K562 (cell line): ENCODE data around the gene MAD2L1BP. TPM values are rescaled to one million over a fixed set of nuclear protein-coding genes. Genes with fewer than 3 reads are reported as not detected.

ENCODE experiments used
- DPF2 ChIP-seq: fragments of 450-650 bp; IDR thresholded peaks from 2 replicates; pipeline ENCODE4 v1.6.1; 2016
- ELF2 ChIP-seq: fragments of 250-450 bp; sonication (Bioruptor Pico); IDR thresholded peaks from 2 replicates; pipeline ENCODE4 v1.5.0; 2021; ENCODE audit warnings: mild to moderate bottlenecking
- FOXK2 ChIP-seq, 2 experiments: fragments of 450-650 bp; IDR thresholded peaks in 1 of 2; conservative IDR thresholded peaks in 1 of 2; 2 replicates each; pipeline ENCODE4 v1.6.1; 2016; ENCODE audit warnings: low read depth in 2 of 2, mild to moderate bottlenecking in 1 of 2
- GATA2 ChIP-seq: sonication (generic); formaldehyde crosslinking; IDR thresholded peaks from 2 replicates; pipeline ENCODE4 v1.4.0; 2020; ENCODE audit warnings: mild to moderate bottlenecking, missing genetic modification reagents
- MTA2 ChIP-seq: fragments of 450-650 bp; IDR thresholded peaks from 2 replicates; pipeline ENCODE4 v1.6.1; 2016; ENCODE audit warnings: low read depth
- TCF3 ChIP-seq: sonication (generic); formaldehyde crosslinking; IDR thresholded peaks from 2 replicates; pipeline ENCODE4 v1.4.0; 2020; ENCODE audit warnings: mild to moderate bottlenecking, missing genetic modification reagents
- polyA plus RNA-seq, 8 experiments: library from polyadenylated mRNA; depleted of rRNA in 4 of 8; stranded (reverse) in 5 of 8; unstranded in 3 of 8; fragments of >200 nt; fragmentation: Nextera tagmentation in 2 of 8; fragmentation: Illumina TruSeq in 1 of 8; extraction: Ambion mirVana in 2 of 8; extraction: Trizol in 1 of 8; gene quantifications; 2 replicates each; pipeline versions ENCODE4 v1.2.1 to v1.2.3, GENCODE V29; 2011 to 2014; ENCODE audit warnings: inconsistent platforms in 1 of 8, missing spikeins in 1 of 8
- total RNA-seq, 7 experiments: library from RNA; depleted of rRNA in 6 of 7; stranded (reverse); fragments of >200 nt in 6 of 7; fragmentation: Illumina TruSeq in 2 of 7; extraction: Trizol in 2 of 7; gene quantifications; 2 replicates each; pipeline versions ENCODE4 v1.2.1 to v1.2.3, GENCODE V29; 2011 to 2021; ENCODE audit warnings: low replicate concordance in 1 of 7
- TF ChIP-seq, protein P1 (sequence below): sonication (generic); formaldehyde crosslinking; IDR thresholded peaks from 2 replicates; pipeline ENCODE4 v1.8.0; 2023; ENCODE audit warnings: mild to moderate bottlenecking, missing genetic modification reagents

MAD2L1BP gene
- total and polyA plus RNA-seq, 9 of the 15 experiments (the other 6 are each of a cell fraction or from before 2014, with no cell fraction given), result 69.7 to 321 (median 111) TPM

DNA sequence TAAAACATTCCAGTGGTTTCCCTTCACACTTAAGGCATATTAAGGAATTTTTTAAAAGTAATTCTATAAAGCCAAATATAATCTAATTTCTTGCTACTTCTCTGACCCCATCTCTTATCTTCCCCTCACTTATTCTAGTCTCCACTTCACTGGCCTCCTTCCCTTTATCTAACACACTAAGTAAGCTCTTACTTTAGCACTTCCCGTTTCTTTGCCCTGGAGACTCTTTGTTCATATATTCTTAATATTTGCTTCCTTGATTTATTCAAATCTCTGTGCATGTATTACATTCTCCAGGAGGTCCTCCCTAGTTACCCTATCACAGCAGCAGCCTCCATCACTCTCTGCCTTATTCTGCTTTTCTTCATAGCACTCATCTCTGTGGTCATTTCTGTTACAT is 26.8 kb upstream of the MAD2L1BP start (continued):
- TF ChIP-seq MTA2 (0 out of 2 replicates have a peak, but pooled peaks have one; percentile 25), DPF2 (peak; percentile 24; the same call in 1 of the 2 replicates), ELF2 (CRISPR knock-in tag) (peak; percentile 71; the same call in 1 of the 2 replicates), FOXK2 (conservative IDR thresholded peaks at IDR 0.05 in 1 of 2, IDR thresholded peaks at IDR 0.05 in 1 of 2; ENCODE audit: low read depth in 2 of 2) (0 out of 4 replicates have a peak, but pooled peaks of 1 of the 2 experiments have one; percentile 19), GATA2 (peak; percentile 46; the same call in 1 of the 2 replicates), TCF3 (CRISPR knock-in tag) (0 out of 2 replicates have a peak, but pooled peaks have one; percentile 11)
- TF ChIP-seq, protein P1, sequence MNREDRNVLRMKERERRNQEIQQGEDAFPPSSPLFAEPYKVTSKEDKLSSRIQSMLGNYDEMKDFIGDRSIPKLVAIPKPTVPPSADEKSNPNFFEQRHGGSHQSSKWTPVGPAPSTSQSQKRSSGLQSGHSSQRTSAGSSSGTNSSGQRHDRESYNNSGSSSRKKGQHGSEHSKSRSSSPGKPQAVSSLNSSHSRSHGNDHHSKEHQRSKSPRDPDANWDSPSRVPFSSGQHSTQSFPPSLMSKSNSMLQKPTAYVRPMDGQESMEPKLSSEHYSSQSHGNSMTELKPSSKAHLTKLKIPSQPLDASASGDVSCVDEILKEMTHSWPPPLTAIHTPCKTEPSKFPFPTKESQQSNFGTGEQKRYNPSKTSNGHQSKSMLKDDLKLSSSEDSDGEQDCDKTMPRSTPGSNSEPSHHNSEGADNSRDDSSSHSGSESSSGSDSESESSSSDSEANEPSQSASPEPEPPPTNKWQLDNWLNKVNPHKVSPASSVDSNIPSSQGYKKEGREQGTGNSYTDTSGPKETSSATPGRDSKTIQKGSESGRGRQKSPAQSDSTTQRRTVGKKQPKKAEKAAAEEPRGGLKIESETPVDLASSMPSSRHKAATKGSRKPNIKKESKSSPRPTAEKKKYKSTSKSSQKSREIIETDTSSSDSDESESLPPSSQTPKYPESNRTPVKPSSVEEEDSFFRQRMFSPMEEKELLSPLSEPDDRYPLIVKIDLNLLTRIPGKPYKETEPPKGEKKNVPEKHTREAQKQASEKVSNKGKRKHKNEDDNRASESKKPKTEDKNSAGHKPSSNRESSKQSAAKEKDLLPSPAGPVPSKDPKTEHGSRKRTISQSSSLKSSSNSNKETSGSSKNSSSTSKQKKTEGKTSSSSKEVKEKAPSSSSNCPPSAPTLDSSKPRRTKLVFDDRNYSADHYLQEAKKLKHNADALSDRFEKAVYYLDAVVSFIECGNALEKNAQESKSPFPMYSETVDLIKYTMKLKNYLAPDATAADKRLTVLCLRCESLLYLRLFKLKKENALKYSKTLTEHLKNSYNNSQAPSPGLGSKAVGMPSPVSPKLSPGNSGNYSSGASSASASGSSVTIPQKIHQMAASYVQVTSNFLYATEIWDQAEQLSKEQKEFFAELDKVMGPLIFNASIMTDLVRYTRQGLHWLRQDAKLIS (CRISPR knock-in tag), result peak; percentile 16; the same call in 1 of the 2 replicates
